Measurements from ENCODE around the gene PPM1D.

- no peak for TF ChIP-seq CTCF (IDR thresholded peaks at IDR 0.05; ENCODE audit: low read depth, low read length)
- no peak for TF ChIP-seq EZH2phosphoT487 (IDR thresholded peaks at IDR 0.05; ENCODE audit: low read depth)
These were observed 76.0 kb downstream of the PPM1D start for GRCh38 chr17:60675997-60676396.

Measured in OCI-LY3 (cell line).